RWPE2 (cell line): ENCODE results near the gene FASLG.

Experiments
- ATAC-seq: fragments of 200-7000 bp; cut with Tn5 transposase; 3 replicates; pipeline ENCODE4 v1.9.1; 2021; ENCODE audit warnings: low read depth
- DNase-seq: peaks from one replicate; pipeline ENCODE4 v3.0.0-alpha.2; 2020; ENCODE audit warnings: low spot score
- H3K27ac ChIP-seq: fragments of 450-650 bp; 2 replicates; pipeline ENCODE4 v1.5.1; 2017; ENCODE audit warnings: mild to moderate bottlenecking; ENCODE audit not compliant: poor library complexity, severe bottlenecking
- H3K27me3 ChIP-seq: fragments of 250-450 bp; sonication (Bioruptor Pico); 2 replicates; pipeline ENCODE4 v1.5.1; 2021; ENCODE audit warnings: mild to moderate bottlenecking, moderate library complexity; ENCODE audit not compliant: insufficient read depth, poor library complexity, severe bottlenecking
- H3K36me3 ChIP-seq: fragments of 250-450 bp; sonication (Bioruptor Pico); 2 replicates; pipeline ENCODE4 v1.5.1; 2020; ENCODE audit warnings: low read depth, mild to moderate bottlenecking, moderate library complexity
- H3K4me1 ChIP-seq: fragments of 250-450 bp; sonication (Bioruptor Pico); 2 replicates; pipeline ENCODE4 v1.5.1; 2021; ENCODE audit warnings: mild to moderate bottlenecking, moderate library complexity; ENCODE audit not compliant: insufficient read depth, poor library complexity, severe bottlenecking
- H3K4me3 ChIP-seq: fragments of 250-450 bp; sonication (Bioruptor Pico); 2 replicates; pipeline ENCODE4 v1.5.1; 2021; ENCODE audit warnings: mild to moderate bottlenecking, moderate library complexity; ENCODE audit not compliant: severe bottlenecking
- H3K9me3 ChIP-seq: fragments of 250-450 bp; sonication (Bioruptor Pico); 2 replicates; pipeline ENCODE4 v1.5.1; 2021; ENCODE audit warnings: mild to moderate bottlenecking, moderate library complexity; ENCODE audit not compliant: severe bottlenecking
- CTCF ChIP-seq: fragments of 450-650 bp; IDR thresholded peaks from one replicate; pipeline ENCODE4 v1.5.1; 2017; ENCODE audit warnings: mild to moderate bottlenecking, moderate library complexity; ENCODE audit not compliant: poor library complexity, severe bottlenecking

FASLG gene

GRCh38 chr1:172630868-172631267 lies 28.0 kb upstream of the FASLG start:
- H3K27ac ChIP-seq = peak overlapping the region; percentile 58
- no peak for DNase-seq
- H3K4me1 ChIP-seq = peaks cover 19% of the 10 kb centered on the region
- no peak for ATAC-seq
- no peak for TF ChIP-seq CTCF
- H3K4me3 ChIP-seq = no peak overlapping the region
- no peaks in the 10 kb centered on the region for H3K27me3 ChIP-seq
- no peaks in the 10 kb centered on the region for H3K9me3 ChIP-seq
- H3K36me3 ChIP-seq = no peaks in the 10 kb centered on the region

GRCh38 chr1:172637522-172637921 lies 21.4 kb upstream of the FASLG start:
- DNase-seq (no peak), ATAC-seq (0 out of 3 replicates have a peak, but pooled peaks have one; percentile 6)
- Histone ChIP-seq H3K36me3 (no peaks in the 10 kb centered on the region), H3K27me3 (no peaks in the 10 kb centered on the region), H3K27ac (peak overlapping the region; percentile 99), H3K9me3 (peaks cover 5% of the 10 kb centered on the region), H3K4me3 (no peak overlapping the region), H3K4me1 (peaks cover 41% of the 10 kb centered on the region)
- TF ChIP-seq CTCF = no peak

- no peak for TF ChIP-seq CTCF
- DNase-seq = no peak
- no peak for ATAC-seq
- Histone ChIP-seq H3K27me3 (no peaks in the 10 kb centered on the region), H3K4me3 (no peak overlapping the region), H3K9me3 (peaks cover 5% of the 10 kb centered on the region), H3K36me3 (no peaks in the 10 kb centered on the region), H3K4me1 (peaks cover 48% of the 10 kb centered on the region), H3K27ac (peak overlapping the region; percentile 99)
Measured at GRCh38 chr1:172638249-172638648, 20.7 kb upstream of the FASLG start.

GRCh38 chr1:172638885-172639831 lies 19.7 kb upstream of the FASLG start:
- Histone ChIP-seq H3K27me3 (no peaks in the 10 kb centered on the region), H3K4me1 (peaks cover 51% of the 10 kb centered on the region), H3K36me3 (no peaks in the 10 kb centered on the region), H3K27ac (peak overlapping the region; percentile 99), H3K4me3 (no peak overlapping the region), H3K9me3 (peaks cover 5% of the 10 kb centered on the region)
- ATAC-seq (peak; percentile 89), DNase-seq (no peak)
- TF ChIP-seq CTCF = no peak

- peaks cover 51% of the 10 kb centered on the region for H3K4me1 ChIP-seq
- DNase-seq (no peak), ATAC-seq (no peak)
- H3K27me3 ChIP-seq = no peaks in the 10 kb centered on the region
- H3K4me3 ChIP-seq = no peak overlapping the region
- H3K9me3 ChIP-seq = peaks cover 5% of the 10 kb centered on the region
- no peaks in the 10 kb centered on the region for H3K36me3 ChIP-seq
- peak overlapping the region; percentile 99 for H3K27ac ChIP-seq
- no peak for TF ChIP-seq CTCF
Measured at GRCh38 chr1:172640111-172640510, 18.8 kb upstream of the FASLG start.
